Mesothelial cell of epicardium (in vitro differentiated cells): Measurements from ENCODE around the gene IER5. TPM values are rescaled to one million over a fixed set of nuclear protein-coding genes. Genes with fewer than 3 reads are reported as not detected.

Experiments
- DNase-seq, 2 experiments: peaks; one replicate each; pipeline ENCODE4 v3.0.0; 2021; ENCODE audit warnings: low spot score in 2 of 2; ENCODE audit not compliant: unreplicated experiment in 2 of 2
- H3K27ac Mint-ChIP-seq: 2 replicates; pipeline ENCODE4 v1.8.0; 2021; ENCODE audit warnings: mixed read lengths
- H3K27me3 Mint-ChIP-seq: 2 replicates; pipeline ENCODE4 v1.8.0; 2021; ENCODE audit warnings: low read depth, mixed read lengths
- H3K36me3 Mint-ChIP-seq: 2 replicates; pipeline ENCODE4 v1.8.0; 2021; ENCODE audit warnings: mixed read lengths
- H3K4me1 Mint-ChIP-seq: 2 replicates; pipeline ENCODE4 v1.8.0; 2021; ENCODE audit warnings: mixed read lengths
- H3K4me3 Mint-ChIP-seq: 2 replicates; pipeline ENCODE4 v1.8.0; 2021; ENCODE audit warnings: mild to moderate bottlenecking, moderate library complexity, mixed read lengths
- H3K9me3 Mint-ChIP-seq: 2 replicates; pipeline ENCODE4 v1.8.0; 2021; ENCODE audit warnings: mixed read lengths
- CTCF ChIP-seq: fragments of 200-600 bp; sonication (generic); IDR thresholded peaks from one replicate; pipeline ENCODE4 v1.5.0; 2021; ENCODE audit warnings: antibody characterized with exemption; ENCODE audit not compliant: unreplicated experiment
- total RNA-seq: library from RNA; stranded (reverse); gene quantifications from 3 replicates; pipeline ENCODE4 v1.2.1, GENCODE V29; 2021

Gene IER5
- total RNA-seq, 1 donor from 2014 or later, result 14.1 TPM

GRCh38 chr1:181086091-181086490 is 2.4 kb upstream of the IER5 start:
- H3K4me3 Mint-ChIP-seq, result no peak overlapping the region
- no peaks in the 10 kb centered on the region for H3K36me3 Mint-ChIP-seq
- H3K27ac Mint-ChIP-seq, result no peak overlapping the region
- H3K27me3 Mint-ChIP-seq, result no peaks in the 10 kb centered on the region
- no peak for DNase-seq
- TF ChIP-seq CTCF, result no peak
- H3K9me3 Mint-ChIP-seq, result no peaks in the 10 kb centered on the region
- H3K4me1 Mint-ChIP-seq, result peaks cover 17% of the 10 kb centered on the region

DNA sequence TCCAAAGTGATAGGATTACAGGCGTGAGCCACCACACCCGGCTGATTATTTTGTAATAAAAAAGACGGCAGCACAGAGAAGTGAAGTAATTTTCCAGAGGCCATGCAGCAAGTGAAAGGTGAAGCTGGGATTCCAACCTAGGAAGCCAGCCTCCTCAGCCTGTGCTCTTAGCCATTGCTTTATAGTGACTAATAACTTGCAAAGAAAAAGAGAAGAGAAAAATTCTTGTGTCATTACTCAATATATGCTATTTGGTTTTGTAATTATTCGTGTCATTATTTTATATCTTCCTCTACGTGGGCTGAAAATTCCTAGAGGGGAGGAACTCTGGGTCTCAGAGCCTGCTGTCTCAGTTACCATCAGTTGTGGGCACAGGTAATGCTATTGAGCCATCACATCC is 1.6 kb upstream of the IER5 start:
- DNase-seq, result no peak
- no peaks in the 10 kb centered on the region for H3K27me3 Mint-ChIP-seq
- H3K36me3 Mint-ChIP-seq, result no peaks in the 10 kb centered on the region
- peaks cover 23% of the 10 kb centered on the region for H3K4me1 Mint-ChIP-seq
- no peak overlapping the region for H3K4me3 Mint-ChIP-seq
- no peak overlapping the region for H3K27ac Mint-ChIP-seq
- no peak for TF ChIP-seq CTCF
- no peaks in the 10 kb centered on the region for H3K9me3 Mint-ChIP-seq

DNA sequence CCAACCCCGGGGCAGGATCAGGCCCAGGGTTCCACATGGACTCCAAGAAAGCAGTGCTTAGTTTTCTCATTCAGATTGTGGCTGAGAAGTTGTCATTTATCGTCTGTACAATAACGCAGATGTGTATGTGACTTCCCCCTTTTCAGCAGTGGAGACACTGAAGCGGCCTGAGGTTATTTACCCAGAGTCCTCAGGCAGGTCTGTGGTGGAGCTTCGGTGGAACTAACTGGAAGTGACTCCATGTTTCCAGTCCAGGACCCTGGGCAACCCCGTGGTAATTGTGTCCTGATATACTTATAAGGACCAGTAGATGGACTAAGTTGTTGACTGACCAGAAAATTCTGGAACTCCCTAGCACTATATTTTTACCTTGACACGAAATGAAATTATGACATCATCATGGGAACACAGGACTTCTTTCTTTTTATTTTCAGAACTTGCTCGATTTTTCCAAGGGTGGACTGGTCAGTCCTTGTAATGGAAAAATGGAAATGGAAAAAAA is 1.0 kb upstream of the IER5 start:
- H3K9me3 Mint-ChIP-seq, result no peaks in the 10 kb centered on the region
- H3K27me3 Mint-ChIP-seq, result no peaks in the 10 kb centered on the region
- H3K27ac Mint-ChIP-seq, result no peak overlapping the region
- no peak for TF ChIP-seq CTCF
- no peaks in the 10 kb centered on the region for H3K36me3 Mint-ChIP-seq
- no peak overlapping the region for H3K4me3 Mint-ChIP-seq
- H3K4me1 Mint-ChIP-seq, result peaks cover 25% of the 10 kb centered on the region
- DNase-seq, result no peak

DNA sequence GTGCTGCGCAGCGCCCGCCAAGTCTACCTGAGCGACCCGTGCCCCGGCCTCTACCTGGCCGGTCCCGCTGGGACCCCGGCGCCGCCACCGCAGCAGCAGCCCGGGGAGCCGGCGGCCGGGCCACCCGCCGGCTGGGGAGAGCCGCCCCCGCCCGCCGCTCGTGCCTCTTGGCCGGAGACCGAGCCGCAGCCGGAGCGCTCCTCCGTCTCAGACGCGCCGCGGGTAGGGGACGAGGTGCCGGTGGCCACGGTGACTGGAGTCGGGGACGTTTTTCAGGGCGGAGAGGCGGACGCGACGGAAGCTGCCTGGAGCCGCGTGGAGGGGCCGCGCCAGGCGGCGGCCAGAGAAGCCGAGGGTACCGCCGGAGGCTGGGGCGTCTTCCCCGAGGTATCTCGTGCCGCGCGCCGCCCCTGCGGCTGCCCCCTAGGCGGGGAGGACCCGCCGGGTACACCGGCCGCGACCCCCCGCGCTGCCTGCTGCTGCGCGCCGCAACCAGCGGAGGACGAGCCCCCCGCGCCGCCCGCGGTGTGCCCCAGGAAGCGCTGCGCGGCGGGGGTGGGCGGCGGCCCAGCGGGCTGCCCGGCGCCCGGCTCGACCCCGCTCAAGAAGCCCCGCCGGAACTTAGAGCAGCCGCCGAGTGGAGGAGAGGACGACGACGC is 646 bp downstream of the IER5 start:
- peaks cover 1% of the 10 kb centered on the region for H3K36me3 Mint-ChIP-seq
- peak overlapping the region; percentile 97 for H3K27ac Mint-ChIP-seq
- TF ChIP-seq CTCF, result no peak
- H3K4me3 Mint-ChIP-seq, result peak overlapping the region; percentile 91
- H3K27me3 Mint-ChIP-seq, result no peaks in the 10 kb centered on the region
- peaks cover 32% of the 10 kb centered on the region for H3K4me1 Mint-ChIP-seq
- no peaks in the 10 kb centered on the region for H3K9me3 Mint-ChIP-seq
- peak in 1 of 2 experiments; percentile 57 for DNase-seq

GRCh38 chr1:181089676-181090544 is 1.4 kb downstream of the IER5 start:
- H3K4me3 Mint-ChIP-seq, result peak overlapping the region; percentile 89
- H3K27me3 Mint-ChIP-seq, result no peaks in the 10 kb centered on the region
- H3K4me1 Mint-ChIP-seq, result peaks cover 39% of the 10 kb centered on the region
- DNase-seq, result peak; percentile 34 to 68
- no peaks in the 10 kb centered on the region for H3K9me3 Mint-ChIP-seq
- TF ChIP-seq CTCF, result no peak
- H3K36me3 Mint-ChIP-seq, result peaks cover 1% of the 10 kb centered on the region
- peak overlapping the region; percentile 93 for H3K27ac Mint-ChIP-seq
